ENCODE measurements around the gene CFAP47.
"Not testable (repeated sequence)": the region's sequence is repeated elsewhere in the genome, so short reads cannot be mapped to it uniquely, and the experiment has no call there.

GRCh38 chrX:35986816-35987215, 67.3 kb downstream of the CFAP47 start:
- not testable (repeated sequence) for TF ChIP-seq CTCF (IDR thresholded peaks at IDR 0.05; ENCODE audit: insufficient read depth, low read length); GABPA (IDR thresholded peaks at IDR 0.05; ENCODE audit: low read depth); SPI1 (IDR thresholded peaks at IDR 0.05; ENCODE audit: borderline replicate concordance, low read depth); REST (IDR thresholded peaks at IDR 0.05; ENCODE audit: insufficient replicate concordance, low read depth)

Data from HL-60 (cell line).